AG10803 (cell line): ENCODE measurements around the gene SLC9A9.

Source experiments
- DNase-seq: peaks from one replicate; pipeline ENCODE4 v3.0.0; 2010; ENCODE audit warnings: low read depth
- H3K4me3 ChIP-seq: 2 replicates; pipeline ENCODE4 v1.5.1; 2011; ENCODE audit warnings: mild to moderate bottlenecking, low read length, control low read depth
- TF ChIP-seq, protein P1 (sequence below): conservative IDR thresholded peaks from 2 replicates; pipeline ENCODE4 v1.5.1; 2011; ENCODE audit warnings: mild to moderate bottlenecking, low read length, control low read depth, inconsistent platforms

Gene SLC9A9

DNA sequence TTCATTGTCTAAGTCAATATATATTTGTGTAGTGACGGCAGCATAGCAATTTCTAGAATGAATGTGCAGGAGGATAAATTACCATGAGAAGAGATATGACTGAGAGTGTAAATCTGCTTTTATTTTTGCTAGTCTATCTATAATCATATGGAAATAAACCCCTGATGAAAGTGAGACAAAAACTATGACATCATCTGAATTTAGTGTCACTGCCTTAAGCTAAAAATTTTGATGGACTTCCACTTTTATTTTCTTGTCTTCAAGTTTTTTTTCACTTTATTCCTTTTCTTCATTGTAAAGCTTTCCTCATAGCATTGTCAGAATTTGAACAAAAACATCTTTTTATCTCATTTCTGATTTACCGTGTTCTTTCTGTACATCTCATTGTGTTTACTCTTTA lies 486.7 kb downstream of the SLC9A9 start:
- no peak for DNase-seq
- TF ChIP-seq, protein P1, sequence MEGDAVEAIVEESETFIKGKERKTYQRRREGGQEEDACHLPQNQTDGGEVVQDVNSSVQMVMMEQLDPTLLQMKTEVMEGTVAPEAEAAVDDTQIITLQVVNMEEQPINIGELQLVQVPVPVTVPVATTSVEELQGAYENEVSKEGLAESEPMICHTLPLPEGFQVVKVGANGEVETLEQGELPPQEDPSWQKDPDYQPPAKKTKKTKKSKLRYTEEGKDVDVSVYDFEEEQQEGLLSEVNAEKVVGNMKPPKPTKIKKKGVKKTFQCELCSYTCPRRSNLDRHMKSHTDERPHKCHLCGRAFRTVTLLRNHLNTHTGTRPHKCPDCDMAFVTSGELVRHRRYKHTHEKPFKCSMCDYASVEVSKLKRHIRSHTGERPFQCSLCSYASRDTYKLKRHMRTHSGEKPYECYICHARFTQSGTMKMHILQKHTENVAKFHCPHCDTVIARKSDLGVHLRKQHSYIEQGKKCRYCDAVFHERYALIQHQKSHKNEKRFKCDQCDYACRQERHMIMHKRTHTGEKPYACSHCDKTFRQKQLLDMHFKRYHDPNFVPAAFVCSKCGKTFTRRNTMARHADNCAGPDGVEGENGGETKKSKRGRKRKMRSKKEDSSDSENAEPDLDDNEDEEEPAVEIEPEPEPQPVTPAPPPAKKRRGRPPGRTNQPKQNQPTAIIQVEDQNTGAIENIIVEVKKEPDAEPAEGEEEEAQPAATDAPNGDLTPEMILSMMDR: no peak
- H3K4me3 ChIP-seq: no peak overlapping the region

DNA sequence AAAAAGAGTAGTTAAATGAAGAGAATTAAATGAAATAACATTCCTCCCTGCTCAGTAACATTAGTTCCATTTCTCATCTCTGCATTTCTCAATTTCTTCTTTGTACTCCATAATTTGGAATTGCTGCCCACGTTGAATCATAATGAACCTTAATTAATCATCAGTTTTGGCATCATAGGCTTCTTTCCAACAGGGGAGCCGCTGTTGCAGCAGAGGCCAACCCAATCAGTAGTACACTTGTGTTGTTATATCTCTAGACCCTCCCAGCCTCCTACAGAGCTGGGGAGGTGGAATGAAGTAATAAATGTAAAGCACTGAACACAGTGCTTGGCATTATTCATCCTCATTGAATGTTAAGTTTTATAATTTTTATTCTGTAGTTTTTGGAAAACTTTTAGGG lies 488.0 kb downstream of the SLC9A9 start:
- H3K4me3 ChIP-seq: no peak overlapping the region
- DNase-seq: no peak
- TF ChIP-seq, protein P1: no peak

DNA sequence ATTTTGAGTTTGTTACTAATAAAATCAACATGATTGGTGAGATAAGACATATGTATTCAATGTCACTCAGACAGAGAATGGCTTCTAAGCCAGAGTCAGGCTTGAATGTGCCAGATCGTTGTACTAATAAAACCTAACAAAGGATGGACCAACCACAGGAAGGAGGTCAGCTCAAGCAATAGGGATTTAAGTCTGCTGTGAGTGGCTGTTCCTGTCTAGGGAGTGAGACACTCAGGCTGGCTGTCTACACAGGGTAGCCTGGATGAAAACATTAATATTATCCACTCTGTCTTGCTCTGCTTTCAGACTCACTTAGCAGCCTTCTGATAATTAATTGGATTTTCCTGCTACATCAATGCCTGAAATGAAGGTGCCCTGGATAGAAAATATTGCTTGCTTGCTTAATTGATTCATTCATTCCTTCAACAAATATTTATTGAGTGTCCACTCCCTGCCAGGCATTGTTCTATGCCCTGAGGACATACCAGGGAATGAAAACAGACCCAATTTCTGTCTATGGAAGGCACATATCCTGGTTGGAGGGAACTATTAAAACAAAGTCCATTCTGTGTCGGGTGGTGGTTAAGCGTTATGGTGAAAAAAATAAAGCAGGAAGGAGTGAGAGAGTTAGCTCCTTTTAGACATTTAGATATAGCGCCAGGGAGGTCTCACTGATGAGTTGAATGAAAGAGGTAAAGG lies 489.3 kb downstream of the SLC9A9 start:
- H3K4me3 ChIP-seq: no peak overlapping the region
- DNase-seq: no peak
- TF ChIP-seq, protein P1: no peak

DNA sequence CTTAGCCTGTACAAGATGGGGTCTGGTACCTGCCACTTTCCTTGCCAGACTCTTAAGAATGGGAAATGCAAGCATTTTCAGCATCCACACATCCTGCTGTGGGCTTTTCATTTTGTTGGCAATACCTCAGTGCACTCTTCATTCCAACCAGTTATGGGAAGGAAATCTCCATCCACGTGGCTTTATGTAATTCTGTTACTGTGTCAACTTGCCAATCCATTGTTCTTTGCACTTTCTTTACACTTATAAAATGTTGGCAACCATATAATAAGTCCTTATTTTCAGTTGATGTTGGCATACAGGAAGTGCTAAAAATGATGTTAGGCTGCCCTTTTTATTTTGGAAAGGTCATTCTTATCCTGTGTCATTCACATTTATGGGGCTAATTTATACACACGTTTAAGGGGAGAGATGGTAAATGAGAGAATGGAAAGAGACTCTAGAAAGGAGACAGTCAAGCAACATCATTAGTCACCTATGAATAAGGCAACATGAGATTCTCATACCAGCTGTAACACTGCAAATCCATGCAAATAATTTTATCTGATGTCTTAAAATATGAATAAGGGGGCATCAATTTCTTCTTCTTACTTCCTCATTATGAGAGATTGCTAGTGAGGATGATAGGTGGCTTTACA lies 490.0 kb downstream of the SLC9A9 start:
- no peak overlapping the region for H3K4me3 ChIP-seq
- TF ChIP-seq, protein P1: no peak
- DNase-seq: no peak

DNA sequence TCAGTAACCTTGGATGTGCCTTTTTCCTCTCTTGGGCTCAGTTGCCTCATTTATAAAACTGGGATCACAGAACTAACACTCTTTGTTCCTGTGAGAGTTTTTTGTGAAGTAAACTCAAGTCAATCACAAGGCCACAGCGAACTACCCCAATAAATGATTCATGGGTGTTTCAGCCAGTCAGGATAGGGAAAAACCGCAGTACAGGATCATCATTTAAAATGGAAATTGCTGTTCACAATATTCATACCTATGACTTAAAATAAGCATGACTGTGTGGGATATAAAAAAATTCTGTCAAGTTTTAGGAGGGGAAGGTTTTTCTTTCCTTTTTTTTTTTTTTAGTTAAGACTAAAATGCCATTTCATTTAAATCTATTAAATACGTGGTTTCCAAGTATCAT lies 490.6 kb downstream of the SLC9A9 start:
- DNase-seq: no peak
- no peak overlapping the region for H3K4me3 ChIP-seq
- TF ChIP-seq, protein P1: no peak

DNA sequence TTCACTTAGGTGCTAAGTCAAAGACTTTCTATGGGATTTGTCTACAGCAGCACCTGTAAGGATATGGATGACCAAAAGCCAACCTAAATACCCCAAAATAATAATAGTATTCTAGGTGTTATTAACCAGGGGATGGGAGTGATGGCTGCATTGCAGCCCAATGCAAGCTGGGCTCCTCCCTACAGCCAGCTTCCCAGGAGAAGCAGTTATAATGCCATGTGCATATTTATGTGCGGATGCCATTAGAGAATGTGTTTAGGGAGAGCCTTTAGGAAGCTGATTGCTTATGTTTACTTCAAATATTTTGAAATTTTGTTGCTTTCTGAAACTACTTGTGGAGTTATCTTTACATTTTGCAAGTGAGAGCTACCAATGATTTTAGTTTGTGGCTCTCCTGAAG lies 491.4 kb downstream of the SLC9A9 start:
- no peak overlapping the region for H3K4me3 ChIP-seq
- DNase-seq: no peak
- TF ChIP-seq, protein P1: no peak

DNA sequence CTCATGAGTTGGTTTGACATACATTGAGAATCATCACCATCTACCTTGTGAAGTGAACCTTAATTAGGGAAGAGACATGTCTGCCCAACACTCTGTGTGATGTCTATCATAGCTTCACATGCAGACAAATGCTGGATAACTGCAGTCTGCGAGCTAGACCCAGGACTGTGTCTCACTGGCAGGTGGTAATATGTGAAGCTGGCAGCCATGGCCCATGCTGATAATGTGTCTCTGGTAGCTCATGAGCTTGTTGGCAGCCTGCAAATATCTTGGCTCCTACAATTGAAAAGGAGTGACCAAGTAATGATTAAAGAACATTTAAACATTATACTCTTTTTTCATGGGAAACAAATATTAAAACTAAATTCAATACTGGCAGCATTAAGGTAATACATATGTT lies 493.9 kb downstream of the SLC9A9 start:
- TF ChIP-seq, protein P1: no peak
- H3K4me3 ChIP-seq: no peak overlapping the region
- no peak for DNase-seq
